Measurements from ENCODE around the gene EZH1.

Gene EZH1

DNA sequence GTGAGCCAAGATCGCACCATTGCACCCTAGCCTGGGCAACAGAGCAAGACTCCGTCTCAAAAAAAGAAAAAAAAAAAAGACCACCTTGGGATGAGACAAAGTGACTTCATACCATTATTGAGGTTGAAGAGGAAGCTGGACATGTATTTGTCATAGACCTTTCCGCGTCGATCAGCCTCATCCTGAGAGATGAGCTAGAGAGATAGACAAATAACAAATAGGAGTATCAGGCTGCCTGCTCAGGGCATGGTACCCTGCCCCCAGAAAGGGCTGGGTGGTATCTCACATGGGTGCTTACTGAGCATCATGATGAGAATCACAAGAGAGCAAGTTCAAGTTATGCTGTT, 40.4 kb downstream of the EZH1 start:
- DNase-seq (no peak), ATAC-seq (peak; percentile 31)
- Mint-ChIP-seq H3K4me1 (peaks cover 41% of the 10 kb centered on the region), H3K27me3 (no peaks in the 10 kb centered on the region), H3K4me3 (peak overlapping the region in 1 of 2 donors; percentile 13), H3K27ac (peak overlapping the region in 1 of 2 donors; percentile 13), H3K9me3 (no peaks in the 10 kb centered on the region)

DNA sequence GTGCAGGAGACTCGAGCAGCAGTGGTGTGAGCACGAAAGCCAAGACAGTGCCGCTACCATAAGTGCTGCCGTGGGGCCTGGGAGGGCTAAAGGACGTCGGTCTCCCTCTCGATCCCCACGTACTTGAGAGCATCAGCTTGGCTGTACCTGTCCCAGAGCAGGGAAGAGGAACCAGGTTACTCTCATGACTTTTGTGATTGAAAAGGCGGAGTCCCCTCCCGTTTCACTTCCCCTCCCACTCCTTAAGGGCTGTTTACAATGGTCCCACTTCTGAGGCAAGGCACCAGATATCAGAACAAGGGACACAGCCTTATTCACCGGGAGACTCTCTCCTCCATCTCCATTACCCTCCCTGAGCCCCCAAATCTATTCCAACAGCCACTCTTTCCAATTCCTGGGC, 42.4 kb downstream of the EZH1 start:
- no peaks in the 10 kb centered on the region for H3K27me3 Mint-ChIP-seq
- H3K9me3 Mint-ChIP-seq: no peaks in the 10 kb centered on the region
- H3K4me1 Mint-ChIP-seq: peaks cover 33% of the 10 kb centered on the region
- H3K4me3 Mint-ChIP-seq: no peak overlapping the region
- ATAC-seq: no peak
- H3K27ac Mint-ChIP-seq: no peak overlapping the region
- no peak for DNase-seq

DNA sequence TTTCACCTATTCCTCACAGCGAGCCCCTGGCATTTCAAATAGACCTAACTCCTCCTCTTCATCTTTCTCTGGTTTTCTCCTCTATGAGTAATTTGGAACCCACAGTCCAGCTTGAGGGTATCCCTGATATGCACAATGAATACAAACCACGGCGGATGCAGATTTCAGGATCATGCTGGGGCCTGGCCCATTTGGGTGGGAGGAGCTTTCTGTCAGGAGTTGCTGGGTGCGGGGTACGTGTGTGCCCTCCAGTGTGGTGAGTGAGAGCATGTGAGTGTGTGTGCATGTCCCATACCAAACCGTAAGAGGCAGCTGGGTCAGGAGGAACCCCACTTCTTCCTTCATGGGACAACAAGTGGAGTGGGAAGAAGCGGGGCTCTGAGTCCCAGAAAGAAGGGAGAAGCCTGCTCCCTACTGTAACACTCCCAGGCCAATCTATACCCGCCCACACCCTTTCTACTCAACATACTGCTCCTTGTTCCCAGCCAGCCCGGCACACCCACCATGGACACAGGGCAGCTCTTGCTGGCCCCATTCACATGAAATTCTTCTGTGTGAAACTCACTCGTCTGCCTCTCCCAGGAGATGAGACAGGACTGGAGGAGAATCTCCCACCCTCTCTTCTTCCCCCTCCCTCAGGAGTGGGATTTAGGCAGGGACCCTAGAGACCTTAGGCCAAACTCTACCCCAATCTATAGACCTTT, 44.1 kb downstream of the EZH1 start:
- peaks cover 19% of the 10 kb centered on the region for H3K4me1 Mint-ChIP-seq
- no peaks in the 10 kb centered on the region for H3K27me3 Mint-ChIP-seq

DNA sequence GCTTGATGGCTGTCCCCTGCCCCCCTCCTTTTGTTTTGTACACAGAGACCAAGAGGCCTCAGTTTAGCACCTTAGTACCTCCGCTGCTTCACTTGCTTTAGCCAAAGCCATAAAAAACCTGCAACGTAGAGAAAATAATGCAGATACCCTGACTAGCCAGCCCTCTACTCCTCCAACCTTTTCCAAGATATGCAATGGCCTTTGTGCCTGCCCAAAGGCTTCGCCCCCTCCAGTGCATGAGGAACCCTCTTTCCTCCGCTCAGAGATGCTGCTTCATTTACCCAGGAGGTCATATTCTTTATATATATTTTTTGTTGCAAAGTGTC, 45.5 kb downstream of the EZH1 start:
- H3K27ac Mint-ChIP-seq: peak overlapping the region in 1 of 2 donors; percentile 35
- H3K4me3 Mint-ChIP-seq: no peak overlapping the region
- peaks cover 6% of the 10 kb centered on the region for H3K4me1 Mint-ChIP-seq

More for the DNA sequence above, 44.1 kb downstream of the EZH1 start:
- peak overlapping the region in 1 of 2 donors; percentile 81 for H3K27ac Mint-ChIP-seq
- ATAC-seq (no peak), DNase-seq (no peak)
- H3K9me3 Mint-ChIP-seq: no peaks in the 10 kb centered on the region
- H3K4me3 Mint-ChIP-seq: no peak overlapping the region

DNA sequence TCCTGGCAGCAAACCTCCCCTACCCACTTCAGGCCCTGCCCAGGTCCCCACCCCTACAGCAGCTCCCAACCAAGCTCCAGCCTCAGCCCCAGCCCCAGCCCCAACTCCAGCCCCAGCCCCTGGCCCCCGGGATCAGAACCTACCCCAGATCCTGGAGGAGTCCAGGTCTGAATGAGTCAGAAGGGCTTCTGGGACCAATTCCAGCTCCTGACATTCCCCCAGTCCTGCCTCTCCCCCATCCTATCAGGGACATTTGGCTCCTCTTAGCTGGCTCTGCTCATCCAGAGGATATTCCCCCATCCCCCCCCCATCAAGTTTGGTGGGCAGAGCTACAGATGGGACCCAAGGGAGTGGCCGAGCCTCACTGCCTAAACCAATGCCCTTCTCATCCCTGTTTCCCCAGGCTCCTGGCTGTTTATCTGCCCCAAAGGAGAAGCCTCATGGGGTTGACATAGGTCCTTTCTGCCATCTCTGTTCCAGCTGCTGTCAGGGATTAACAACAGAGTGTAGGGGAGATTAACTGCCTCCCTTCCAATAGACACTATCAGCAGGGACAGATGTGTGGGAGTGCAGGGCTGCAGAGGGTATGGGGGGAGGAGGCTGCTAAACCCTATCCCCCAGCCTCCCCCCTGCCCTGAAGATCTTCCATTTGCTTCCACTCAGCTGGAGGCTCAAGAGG, 46.0 kb downstream of the EZH1 start:
- H3K27me3 Mint-ChIP-seq: no peaks in the 10 kb centered on the region
- H3K9me3 Mint-ChIP-seq: no peaks in the 10 kb centered on the region
- H3K4me3 Mint-ChIP-seq: no peak overlapping the region
- peaks cover under 1% of the 10 kb centered on the region for H3K4me1 Mint-ChIP-seq
- no peak for DNase-seq
- H3K27ac Mint-ChIP-seq: peak overlapping the region in 1 of 2 donors; percentile 37
- ATAC-seq: no peak

More for the DNA sequence above, 45.5 kb downstream of the EZH1 start:
- ATAC-seq (no peak), DNase-seq (no peak)
- H3K9me3 Mint-ChIP-seq: no peaks in the 10 kb centered on the region
- H3K27me3 Mint-ChIP-seq: no peaks in the 10 kb centered on the region

DNA sequence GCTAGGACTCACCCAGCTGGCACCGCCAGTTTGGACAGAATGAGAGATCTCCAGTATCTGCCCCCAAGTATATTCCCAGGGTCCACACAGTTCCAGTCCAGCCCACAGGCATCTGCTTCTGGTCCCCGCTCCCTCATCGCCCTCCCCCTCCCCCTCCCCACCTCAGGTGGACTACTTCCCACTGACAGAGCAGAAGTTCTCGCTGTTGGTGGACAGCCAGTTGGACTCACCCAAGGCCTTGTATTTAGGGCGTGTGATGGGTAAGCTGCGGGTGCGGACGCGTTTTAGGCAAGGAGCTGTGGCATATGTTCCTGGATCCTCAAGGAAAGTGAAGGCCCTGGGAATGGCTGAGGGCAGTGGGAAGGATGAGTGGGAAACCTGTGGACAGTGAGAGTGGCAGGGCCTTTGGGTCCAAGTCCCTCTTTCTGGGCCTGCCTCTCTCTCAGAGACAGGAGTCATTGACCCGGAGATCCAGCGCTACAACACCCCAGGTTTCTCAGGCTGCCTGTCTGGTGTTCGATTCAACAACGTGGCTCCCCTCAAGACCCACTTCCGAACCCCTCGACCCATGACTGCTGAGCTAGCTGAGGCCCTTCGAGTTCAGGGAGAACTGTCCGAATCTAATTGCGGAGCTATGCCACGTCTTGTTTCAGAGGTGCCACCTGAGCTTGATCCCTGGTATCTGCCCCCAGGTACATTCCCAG, 47.6 kb downstream of the EZH1 start:
- H3K4me3 Mint-ChIP-seq: no peak overlapping the region
- H3K27me3 Mint-ChIP-seq: no peaks in the 10 kb centered on the region
- ATAC-seq (no peak), DNase-seq (no peak)
- H3K4me1 Mint-ChIP-seq: no peaks in the 10 kb centered on the region
- H3K27ac Mint-ChIP-seq: no peak overlapping the region
- no peaks in the 10 kb centered on the region for H3K9me3 Mint-ChIP-seq

DNA sequence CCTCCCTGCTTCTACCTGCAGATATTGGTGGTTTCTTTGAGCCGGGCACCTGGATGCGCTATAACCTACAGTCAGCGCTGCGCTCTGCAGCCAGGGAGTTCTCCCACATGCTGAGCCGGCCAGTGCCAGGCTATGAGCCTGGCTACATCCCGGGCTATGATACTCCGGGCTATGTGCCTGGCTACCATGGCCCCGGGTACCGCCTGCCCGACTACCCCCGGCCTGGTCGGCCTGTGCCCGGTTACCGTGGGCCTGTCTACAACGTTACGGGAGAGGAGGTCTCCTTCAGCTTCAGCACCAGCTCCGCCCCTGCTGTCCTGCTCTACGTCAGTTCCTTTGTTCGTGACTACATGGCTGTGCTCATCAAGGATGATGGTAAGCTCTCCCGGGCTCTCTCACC, 49.3 kb downstream of the EZH1 start:
- Mint-ChIP-seq H3K27me3 (no peaks in the 10 kb centered on the region), H3K4me1 (no peaks in the 10 kb centered on the region), H3K4me3 (no peak overlapping the region), H3K9me3 (no peaks in the 10 kb centered on the region), H3K27ac (no peak overlapping the region)
- ATAC-seq (no peak), DNase-seq (no peak)

DNA sequence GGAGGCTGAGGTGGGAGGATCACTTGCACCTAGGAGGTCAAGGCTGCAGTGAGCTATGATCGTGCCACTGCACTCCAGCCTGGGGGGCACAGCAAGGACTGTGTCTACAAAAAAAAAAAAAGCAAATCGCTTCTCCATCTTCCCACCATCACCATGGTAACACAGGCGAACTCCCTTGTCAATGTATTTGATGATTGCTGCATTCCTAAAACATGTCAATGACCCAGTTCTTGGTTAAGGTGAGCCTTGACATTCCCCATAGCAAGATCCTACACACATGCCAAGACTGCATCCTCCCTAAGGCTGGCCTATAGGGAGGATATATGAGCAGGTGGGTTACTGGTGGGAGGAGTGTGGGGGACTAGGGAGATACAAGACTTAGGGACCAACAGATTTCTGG, 50.3 kb downstream of the EZH1 start:
- DNase-seq: no peak
- H3K27ac Mint-ChIP-seq: no peak overlapping the region

DNA sequence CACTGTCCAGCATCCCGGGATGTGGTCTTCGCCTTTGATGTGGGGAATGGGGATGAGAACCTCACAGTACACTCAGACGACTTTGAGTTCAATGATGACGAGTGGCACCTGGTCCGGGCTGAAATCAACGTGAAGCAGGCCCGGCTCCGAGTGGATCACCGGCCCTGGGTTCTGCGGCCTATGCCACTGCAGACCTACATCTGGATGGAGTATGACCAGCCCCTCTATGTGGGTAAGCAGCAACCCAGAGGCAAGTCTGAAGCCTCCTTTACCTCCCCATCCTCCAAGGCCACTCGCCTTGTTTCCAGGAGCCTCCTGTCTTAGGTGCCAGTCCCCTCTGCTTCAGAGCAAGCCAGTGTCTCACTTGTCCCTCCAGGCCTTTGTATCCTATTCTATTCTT, 52.4 kb downstream of the EZH1 start:
- Mint-ChIP-seq H3K27me3 (no peaks in the 10 kb centered on the region), H3K9me3 (no peaks in the 10 kb centered on the region), H3K4me1 (no peaks in the 10 kb centered on the region), H3K4me3 (no peak overlapping the region), H3K27ac (no peak overlapping the region)
- ATAC-seq (no peak), DNase-seq (no peak)

More for the DNA sequence above, 50.3 kb downstream of the EZH1 start:
- Mint-ChIP-seq H3K9me3 (no peaks in the 10 kb centered on the region), H3K4me1 (no peaks in the 10 kb centered on the region), H3K4me3 (no peak overlapping the region), H3K27me3 (no peaks in the 10 kb centered on the region)
- no peak for ATAC-seq

DNA sequence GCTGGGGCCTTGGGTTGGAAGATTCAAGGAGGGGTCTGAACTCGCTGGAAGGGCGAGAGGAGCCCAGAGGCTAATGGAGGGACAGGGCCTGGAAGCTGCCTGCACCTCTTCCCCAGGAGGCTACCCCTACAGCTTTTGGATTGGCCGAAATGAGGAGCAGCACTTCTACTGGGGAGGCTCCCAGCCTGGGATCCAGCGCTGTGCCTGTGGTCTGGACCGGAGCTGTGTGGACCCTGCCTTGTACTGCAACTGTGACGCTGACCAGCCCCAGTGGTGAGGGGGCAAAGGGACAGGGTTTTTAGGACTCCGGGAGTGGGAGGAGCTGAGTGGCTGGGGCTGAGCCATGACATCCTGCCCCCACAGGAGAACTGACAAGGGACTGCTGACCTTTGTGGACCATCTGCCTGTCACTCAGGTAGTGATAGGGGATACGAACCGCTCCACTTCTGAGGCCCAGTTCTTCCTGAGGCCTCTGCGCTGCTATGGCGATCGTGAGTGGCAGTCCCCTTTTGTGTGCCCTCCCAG, 53.8 kb downstream of the EZH1 start:
- ATAC-seq (no peak), DNase-seq (no peak)
- Mint-ChIP-seq H3K27ac (peak overlapping the region in 1 of 2 donors; percentile 39), H3K4me1 (no peaks in the 10 kb centered on the region), H3K27me3 (no peaks in the 10 kb centered on the region), H3K9me3 (no peaks in the 10 kb centered on the region), H3K4me3 (no peak overlapping the region)

DNA sequence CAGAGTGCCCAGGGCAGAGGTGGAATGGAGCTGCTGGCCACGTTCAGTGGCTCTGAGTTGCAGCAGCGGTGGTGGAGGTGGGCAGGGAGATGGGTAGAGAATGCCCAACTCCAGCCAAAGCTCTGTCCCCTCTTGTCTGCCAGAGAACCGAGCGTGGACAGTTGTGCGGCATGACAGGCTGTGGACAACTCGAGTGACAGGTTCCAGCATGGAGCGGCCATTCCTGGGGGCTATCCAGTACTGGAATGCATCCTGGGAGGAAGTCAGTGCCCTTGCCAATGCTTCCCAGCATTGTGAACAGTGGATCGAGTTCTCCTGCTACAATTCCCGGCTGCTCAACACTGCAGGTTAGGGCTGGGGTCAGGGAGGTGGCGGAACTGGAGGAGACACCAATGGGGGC, 54.2 kb downstream of the EZH1 start:
- ATAC-seq: no peak
- H3K27ac Mint-ChIP-seq: no peak overlapping the region

DNA sequence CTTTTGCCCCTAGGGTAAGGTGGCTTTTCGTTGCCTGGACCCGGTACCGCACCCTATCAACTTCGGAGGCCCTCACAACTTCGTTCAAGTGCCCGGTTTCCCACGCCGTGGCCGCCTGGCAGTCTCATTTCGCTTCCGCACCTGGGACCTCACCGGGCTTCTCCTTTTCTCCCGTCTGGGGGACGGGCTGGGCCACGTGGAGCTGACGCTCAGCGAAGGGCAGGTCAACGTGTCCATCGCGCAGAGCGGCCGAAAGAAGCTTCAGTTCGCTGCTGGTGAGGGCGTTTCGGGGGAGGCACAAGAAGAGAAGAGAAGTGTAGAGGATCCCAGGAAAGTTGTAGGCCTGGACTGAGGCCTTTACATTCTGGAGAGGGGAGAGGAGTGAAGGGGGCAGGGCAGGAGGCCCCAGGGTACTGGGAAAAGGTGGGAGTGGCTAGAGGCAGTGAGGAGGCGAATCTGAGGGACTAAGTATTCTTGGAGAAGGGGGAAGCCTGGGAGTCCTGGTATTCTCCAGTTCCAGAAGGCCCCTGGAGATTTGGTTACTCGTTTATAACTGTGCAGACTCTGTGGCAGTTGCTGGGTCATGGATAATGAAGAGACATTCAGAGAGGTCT, 57.0 kb downstream of the EZH1 start:
- no peaks in the 10 kb centered on the region for H3K9me3 Mint-ChIP-seq
- peaks cover 14% of the 10 kb centered on the region for H3K4me1 Mint-ChIP-seq
- DNase-seq (no peak), ATAC-seq (no peak)
- H3K27ac Mint-ChIP-seq: peak overlapping the region in 1 of 2 donors; percentile 61
- peaks cover 26% of the 10 kb centered on the region for H3K27me3 Mint-ChIP-seq
- no peak overlapping the region for H3K4me3 Mint-ChIP-seq

More for the DNA sequence above, 54.2 kb downstream of the EZH1 start:
- Mint-ChIP-seq H3K27me3 (no peaks in the 10 kb centered on the region), H3K4me1 (no peaks in the 10 kb centered on the region), H3K9me3 (no peaks in the 10 kb centered on the region), H3K4me3 (no peak overlapping the region)
- no peak for DNase-seq

DNA sequence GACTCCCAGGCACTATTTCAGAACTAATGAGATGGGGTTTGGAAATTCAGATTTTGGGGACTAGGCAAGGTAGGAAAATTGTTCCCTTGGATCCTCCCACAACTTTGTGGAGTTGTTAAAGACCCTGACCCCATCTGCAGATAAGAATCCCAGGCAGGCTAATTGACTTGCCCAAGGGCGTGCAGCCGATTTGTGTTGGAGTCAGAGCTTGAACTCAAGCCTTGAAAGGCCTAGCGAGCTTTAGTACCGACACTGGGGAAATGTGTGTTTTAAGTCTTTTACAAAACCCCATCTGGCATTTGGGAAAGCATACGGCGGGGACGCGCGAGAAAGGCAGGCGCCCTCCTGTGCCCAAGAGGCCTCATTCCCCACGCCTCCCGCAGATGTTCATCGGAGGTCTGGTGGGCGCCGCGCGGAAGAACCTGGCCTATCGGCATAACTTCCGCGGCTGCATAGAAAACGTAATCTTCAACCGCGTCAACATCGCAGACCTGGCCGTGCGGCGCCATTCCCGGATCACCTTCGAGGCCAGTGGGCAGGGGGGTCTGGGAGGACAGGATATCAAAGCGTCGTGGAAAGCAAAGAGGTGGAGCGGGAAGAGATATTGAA, 58.2 kb downstream of the EZH1 start:
- no peak for DNase-seq
- Mint-ChIP-seq H3K27me3 (peaks cover 38% of the 10 kb centered on the region), H3K9me3 (no peaks in the 10 kb centered on the region), H3K4me3 (no peak overlapping the region), H3K4me1 (peaks cover 26% of the 10 kb centered on the region), H3K27ac (no peak overlapping the region)
- no peak for ATAC-seq

DNA sequence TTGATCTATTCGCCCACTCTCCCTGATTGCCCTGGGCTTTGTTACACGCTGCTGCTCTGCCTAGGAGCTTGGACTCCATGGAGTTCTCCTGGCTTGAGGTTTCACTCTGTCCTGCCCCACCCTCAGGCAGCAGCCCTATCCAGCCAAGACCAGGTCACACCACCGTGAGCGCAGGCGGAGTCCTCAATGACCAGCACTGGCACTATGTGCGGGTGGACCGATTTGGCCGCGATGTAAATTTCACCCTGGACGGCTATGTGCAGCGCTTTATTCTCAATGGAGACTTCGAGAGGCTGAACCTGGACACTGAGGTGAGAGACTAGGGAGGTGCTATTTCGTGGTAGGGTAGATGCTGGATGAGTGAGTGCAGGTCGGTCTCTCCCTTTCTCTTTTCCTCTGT, 59.0 kb downstream of the EZH1 start:
- no peak for DNase-seq
- Mint-ChIP-seq H3K4me1 (peaks cover 34% of the 10 kb centered on the region), H3K9me3 (no peaks in the 10 kb centered on the region), H3K27ac (no peak overlapping the region), H3K4me3 (no peak overlapping the region), H3K27me3 (peaks cover 46% of the 10 kb centered on the region)
- no peak for ATAC-seq

DNA sequence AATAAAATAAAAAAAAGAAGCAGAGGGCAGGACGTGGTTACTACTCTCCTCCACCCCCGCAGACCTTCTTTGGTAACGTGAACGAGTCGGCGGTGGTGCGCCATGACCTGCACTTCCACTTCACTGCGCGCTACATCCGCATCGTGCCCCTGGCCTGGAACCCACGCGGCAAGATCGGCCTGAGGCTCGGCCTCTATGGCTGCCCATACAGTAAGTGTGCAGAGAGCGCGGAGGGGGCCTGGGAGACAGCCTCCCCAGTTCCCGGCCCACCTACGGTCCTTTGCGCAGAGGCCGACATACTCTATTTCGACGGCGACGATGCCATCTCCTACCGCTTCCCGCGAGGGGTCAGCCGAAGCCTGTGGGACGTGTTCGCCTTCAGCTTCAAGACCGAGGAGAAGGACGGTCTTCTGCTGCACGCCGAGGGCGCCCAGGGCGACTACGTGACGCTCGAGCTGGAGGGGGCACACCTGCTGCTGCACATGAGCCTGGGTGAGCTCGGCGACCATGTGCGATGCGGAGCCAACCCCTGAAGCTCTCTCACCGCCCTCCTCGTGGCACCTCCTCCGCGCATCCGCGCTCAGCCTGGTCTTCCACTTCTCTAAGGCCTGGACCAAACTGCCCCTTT, 59.8 kb downstream of the EZH1 start:
- DNase-seq: no peak
- Mint-ChIP-seq H3K4me3 (no peak overlapping the region), H3K27ac (no peak overlapping the region), H3K4me1 (peaks cover 42% of the 10 kb centered on the region), H3K9me3 (no peaks in the 10 kb centered on the region), H3K27me3 (peaks cover 54% of the 10 kb centered on the region)
- no peak for ATAC-seq
